Neutrophil (primary cell): ENCODE measurements around the gene PKN1.

Experiments used
- H3K27ac ChIP-seq: fragments of 200-600 bp; sonication (generic); 2 replicates; pipeline ENCODE4 v1.5.1; 2016; ENCODE audit warnings: mild to moderate bottlenecking, moderate library complexity
- H3K27me3 ChIP-seq: fragments of 200-600 bp; sonication (generic); 2 replicates; pipeline ENCODE4 v1.6.0; 2016; ENCODE audit warnings: mild to moderate bottlenecking
- H3K36me3 ChIP-seq: fragments of 200-600 bp; sonication (generic); 2 replicates; pipeline ENCODE4 v1.5.1; 2017
- H3K4me1 ChIP-seq, 2 experiments: fragments of 200-600 bp in 1 of 2; sonication (generic) in 1 of 2; 1 replicate in 1 of 2; 2 replicates in 1 of 2; pipeline versions ENCODE4 v1.5.1 to v1.6.1; 2013 to 2016; ENCODE audit warnings: low read depth in 1 of 2, low read length in 1 of 2, mild to moderate bottlenecking in 1 of 2, moderate library complexity in 1 of 2; ENCODE audit not compliant: control insufficient read depth in 1 of 2, insufficient read depth in 1 of 2
- H3K4me3 ChIP-seq, 2 experiments: fragments of 200-600 bp in 1 of 2; sonication (generic) in 1 of 2; 1 replicate in 1 of 2; 2 replicates in 1 of 2; pipeline ENCODE4 v1.5.1; 2013 to 2016; ENCODE audit warnings: low read depth in 1 of 2, low read length in 1 of 2, mild to moderate bottlenecking in 1 of 2, moderate library complexity in 1 of 2
- H3K9me3 ChIP-seq: fragments of 200-600 bp; sonication (generic); 2 replicates; pipeline ENCODE4 v1.5.1; 2016
- CTCF ChIP-seq: fragments of 200-600 bp; sonication (generic); IDR thresholded peaks from 2 replicates; pipeline ENCODE4 v1.5.1; 2016; ENCODE audit warnings: antibody characterized with exemption

Gene PKN1

GRCh38 chr19:14473978-14474578 lies 41.0 kb downstream of the PKN1 start:
- TF ChIP-seq CTCF, result no peak
- H3K36me3 ChIP-seq, result peaks cover 30% of the 10 kb centered on the region
- no peak overlapping the region for H3K4me3 ChIP-seq
- peaks cover 36 to 37% of the 10 kb centered on the region in 2 experiments for H3K4me1 ChIP-seq
- no peak overlapping the region for H3K27ac ChIP-seq
- peaks cover 60% of the 10 kb centered on the region for H3K27me3 ChIP-seq
- H3K9me3 ChIP-seq, result no peaks in the 10 kb centered on the region

- H3K27me3 ChIP-seq, result peaks cover 60% of the 10 kb centered on the region
- no peak for TF ChIP-seq CTCF
- H3K9me3 ChIP-seq, result no peaks in the 10 kb centered on the region
- no peak overlapping the region for H3K4me3 ChIP-seq
- no peak overlapping the region for H3K27ac ChIP-seq
- peaks cover 43 to 44% of the 10 kb centered on the region in 2 experiments for H3K4me1 ChIP-seq
- H3K36me3 ChIP-seq, result peaks cover 23% of the 10 kb centered on the region
Measured at GRCh38 chr19:14474827-14475226, 41.7 kb downstream of the PKN1 start.

- H3K27ac ChIP-seq, result no peak within 1 kb of the TSS
- H3K36me3 ChIP-seq, result peaks cover 17% of the 10 kb centered on the region
- peaks cover 60% of the 10 kb centered on the region for H3K27me3 ChIP-seq
- no peak for TF ChIP-seq CTCF
- no peaks in the 10 kb centered on the region for H3K9me3 ChIP-seq
- no peak within 1 kb of the TSS for H3K4me3 ChIP-seq
- peaks cover 49 to 50% of the 10 kb centered on the region in 2 experiments for H3K4me1 ChIP-seq
Measured at GRCh38 chr19:14475251-14476073, 42.4 kb downstream of the PKN1 start, which contains the start of gene PTGER1. PTGER1 (minus strand) TSS chr19:14475354; CDS start chr19:14474320, 1,034 bp downstream.

DNA sequence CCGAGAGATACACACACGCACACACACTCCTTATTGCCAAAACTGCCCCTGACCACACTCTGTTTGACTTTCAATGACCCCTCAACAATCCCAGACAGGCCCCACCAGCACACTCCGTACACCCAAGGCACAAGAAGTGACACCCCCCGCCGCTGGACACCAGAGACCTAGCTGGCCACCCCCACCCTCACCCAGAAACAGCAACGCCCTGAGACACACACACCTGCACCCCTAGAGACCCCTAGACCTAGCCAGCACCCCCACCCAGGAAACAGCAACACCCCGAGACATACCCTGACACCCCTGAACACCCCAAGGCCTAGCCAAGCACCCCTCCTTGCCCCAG lies 43.2 kb downstream of the PKN1 start:
- Histone ChIP-seq H3K4me1 (peaks cover 50 to 52% of the 10 kb centered on the region in 2 experiments), H3K4me3 (no peak overlapping the region), H3K9me3 (no peaks in the 10 kb centered on the region), H3K27me3 (peaks cover 60% of the 10 kb centered on the region), H3K27ac (no peak overlapping the region), H3K36me3 (peaks cover 8% of the 10 kb centered on the region)
- no peak for TF ChIP-seq CTCF

GRCh38 chr19:14476673-14477401 lies 43.7 kb downstream of the PKN1 start:
- Histone ChIP-seq H3K9me3 (no peaks in the 10 kb centered on the region), H3K36me3 (peaks cover 3% of the 10 kb centered on the region), H3K4me1 (peaks cover 49 to 51% of the 10 kb centered on the region in 2 experiments), H3K27ac (no peak overlapping the region), H3K4me3 (no peak overlapping the region), H3K27me3 (peaks cover 58% of the 10 kb centered on the region)
- TF ChIP-seq CTCF, result no peak
